GM18909 (cell line): ENCODE data around the gene DNAAF1.

Experiments used
- ATAC-seq: cut with Tn5 transposase; IDR thresholded peaks from one replicate; pipeline ENCODE4 v1.9.1; 2021; ENCODE audit warnings: mild to moderate bottlenecking; ENCODE audit not compliant: unreplicated experiment, poor library complexity

Gene DNAAF1

DNA sequence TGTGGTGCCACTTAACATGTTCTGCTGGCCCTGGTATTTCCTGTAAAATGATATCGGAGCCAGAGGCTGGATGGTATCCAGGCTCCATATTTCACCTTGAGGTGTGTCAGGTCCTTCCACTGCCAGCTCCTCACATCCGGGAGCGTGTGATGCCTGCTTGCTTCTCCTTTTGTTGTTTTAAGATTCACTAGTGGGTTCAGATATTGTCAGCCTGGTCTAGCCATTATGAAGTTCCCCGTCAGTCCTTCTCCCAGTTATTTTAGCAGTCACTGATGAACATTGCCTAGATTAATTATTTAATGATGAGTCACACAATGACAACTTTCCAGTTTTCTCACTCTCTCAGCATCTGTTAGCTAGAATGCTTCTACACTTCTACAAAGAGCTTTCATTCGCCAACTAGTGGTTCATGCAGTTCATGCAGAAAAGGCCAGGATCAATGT lies 11.3 kb downstream of the DNAAF1 start:
- no peak for ATAC-seq

DNA sequence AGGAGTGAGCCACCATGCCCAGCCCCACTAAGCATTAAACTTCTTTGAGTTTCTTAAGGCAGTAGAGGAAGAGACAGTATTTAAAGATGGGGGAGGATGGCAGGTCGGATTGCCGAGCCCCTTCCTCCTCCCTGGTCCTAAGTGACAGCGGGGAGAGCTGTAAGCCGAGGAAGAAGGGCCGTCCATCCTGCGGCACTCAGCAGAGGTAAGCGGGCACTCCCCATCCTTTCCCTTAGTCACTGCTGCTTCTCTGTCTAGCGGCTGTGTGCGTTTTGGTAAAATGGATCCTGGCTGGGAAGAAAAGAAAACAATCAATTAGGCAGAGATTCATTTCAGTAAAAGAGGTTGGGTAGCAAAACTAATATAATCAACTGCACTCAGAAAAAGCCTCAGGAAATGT lies 13.9 kb downstream of the DNAAF1 start:
- no peak for ATAC-seq

DNA sequence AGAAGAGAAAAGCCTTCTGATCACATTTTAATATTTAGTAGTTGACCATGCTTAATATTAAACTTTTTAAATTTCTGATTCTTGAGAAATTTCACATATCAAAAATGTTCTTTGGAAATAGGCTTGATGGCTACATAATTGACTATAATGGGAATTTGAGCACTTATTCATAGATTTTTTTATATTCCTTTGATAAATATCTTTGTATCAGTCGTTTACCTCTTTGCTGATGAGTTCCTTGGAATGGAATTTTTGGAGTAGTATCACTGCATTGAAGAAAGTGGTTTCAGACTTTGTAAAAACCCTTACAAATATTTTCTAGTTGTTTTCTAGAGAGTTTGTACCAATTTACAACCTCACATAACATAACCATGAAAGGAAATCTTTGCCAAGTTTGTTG lies 14.7 kb downstream of the DNAAF1 start:
- ATAC-seq, result no peak

DNA sequence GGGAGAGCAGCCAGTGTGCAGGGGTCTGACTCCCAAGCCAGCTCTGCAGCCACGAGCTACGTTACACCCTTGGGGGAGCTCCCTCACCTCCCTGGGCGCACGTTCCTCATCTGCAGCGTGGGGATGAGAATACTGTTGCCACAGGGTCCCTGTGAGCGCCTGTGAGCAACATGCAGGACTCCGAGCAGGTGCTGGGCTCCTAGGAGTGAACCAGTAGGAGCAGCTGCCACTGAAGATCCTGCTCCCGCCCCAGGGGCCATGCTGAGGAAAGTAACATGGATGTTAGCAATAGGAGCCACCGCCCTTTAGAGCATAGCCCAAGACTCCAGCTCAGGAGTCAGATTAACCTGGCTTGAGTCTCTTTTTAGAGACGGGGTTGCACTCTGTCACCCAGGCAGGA lies 15.9 kb downstream of the DNAAF1 start:
- no peak for ATAC-seq

- ATAC-seq, result no peak
These were observed 16.7 kb downstream of the DNAAF1 start for GRCh38 chr16:84161801-84162200.

GRCh38 chr16:84165746-84166145 lies 20.6 kb downstream of the DNAAF1 start:
- no peak for ATAC-seq

- no peak for ATAC-seq
These were observed 21.9 kb downstream of the DNAAF1 start for GRCh38 chr16:84166796-84167695.

- ATAC-seq, result no peak
These were observed 24.7 kb downstream of the DNAAF1 start for GRCh38 chr16:84169765-84170310.

DNA sequence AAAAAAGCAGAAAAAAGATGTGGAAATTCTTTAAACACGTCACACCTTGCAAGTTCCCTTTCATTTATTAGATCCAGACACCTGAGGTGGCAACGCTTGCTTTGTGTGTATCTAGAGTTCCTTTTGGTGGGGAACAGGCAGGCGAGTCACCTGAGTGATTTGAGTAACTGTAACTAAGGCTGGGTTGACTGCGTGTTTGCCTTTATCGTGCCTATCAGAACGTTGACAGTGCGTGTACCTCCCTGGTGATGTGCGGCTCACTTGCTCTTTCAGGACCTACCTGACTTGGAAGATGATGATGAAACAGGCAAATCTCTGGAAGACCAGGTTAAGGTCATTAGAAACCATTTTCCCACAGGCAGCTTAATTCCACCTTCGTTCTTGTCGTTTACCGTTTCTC lies 29.3 kb downstream of the DNAAF1 start:
- ATAC-seq, result no peak

DNA sequence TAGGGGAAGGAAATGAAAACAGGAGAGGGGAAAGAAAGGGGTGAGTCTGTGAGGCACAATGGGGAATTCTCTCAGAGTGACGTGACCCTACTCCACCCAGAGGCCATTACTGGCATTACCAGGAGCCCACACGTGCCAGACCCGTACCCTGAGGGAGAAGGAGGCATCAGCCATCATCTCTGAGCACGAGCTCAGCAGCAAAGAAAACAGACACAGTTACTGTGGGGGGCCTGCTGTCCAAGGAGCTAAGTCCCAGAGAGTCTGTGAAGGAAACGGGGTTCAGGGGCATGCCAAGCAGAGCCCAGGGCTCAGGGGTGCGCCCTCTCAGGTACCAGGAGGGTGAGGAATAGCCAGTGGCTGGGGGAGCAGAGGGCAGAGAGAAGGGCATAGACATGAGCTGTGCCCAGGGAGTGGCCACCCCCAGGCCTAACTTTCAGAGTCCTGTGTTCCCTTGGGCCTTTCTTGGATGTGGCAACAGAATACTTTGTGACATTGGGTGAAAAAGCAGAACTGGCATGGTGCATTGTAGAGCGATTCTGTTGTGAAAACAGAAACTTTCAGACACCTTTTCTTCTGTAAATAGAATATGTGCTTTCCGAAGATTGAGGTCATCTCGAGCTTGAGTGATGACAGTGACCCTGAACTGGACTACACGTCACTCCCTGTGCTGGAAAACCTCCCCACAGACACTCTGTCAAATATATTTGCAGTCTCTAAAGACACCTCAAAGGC lies 30.4 kb downstream of the DNAAF1 start:
- peak; percentile 88 for ATAC-seq

- ATAC-seq, result no peak
These were observed 31.3 kb downstream of the DNAAF1 start for GRCh38 chr16:84176192-84177053.

DNA sequence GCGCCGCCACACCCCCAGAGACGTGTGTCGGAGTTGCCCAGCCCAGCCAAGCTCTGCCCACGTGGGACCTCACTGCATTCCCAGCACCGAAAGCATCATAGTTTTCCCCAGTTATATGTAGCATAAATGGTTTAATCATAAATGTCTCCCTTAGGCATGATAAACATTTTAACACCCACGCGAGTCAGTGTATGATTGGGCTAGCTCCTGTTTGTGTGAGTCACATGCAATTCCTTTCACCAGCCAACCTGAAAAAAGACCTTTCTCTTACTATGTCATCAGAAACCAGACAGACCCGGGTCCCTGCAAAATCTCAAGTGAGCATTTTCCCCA lies 32.6 kb downstream of the DNAAF1 start:
- no peak for ATAC-seq

DNA sequence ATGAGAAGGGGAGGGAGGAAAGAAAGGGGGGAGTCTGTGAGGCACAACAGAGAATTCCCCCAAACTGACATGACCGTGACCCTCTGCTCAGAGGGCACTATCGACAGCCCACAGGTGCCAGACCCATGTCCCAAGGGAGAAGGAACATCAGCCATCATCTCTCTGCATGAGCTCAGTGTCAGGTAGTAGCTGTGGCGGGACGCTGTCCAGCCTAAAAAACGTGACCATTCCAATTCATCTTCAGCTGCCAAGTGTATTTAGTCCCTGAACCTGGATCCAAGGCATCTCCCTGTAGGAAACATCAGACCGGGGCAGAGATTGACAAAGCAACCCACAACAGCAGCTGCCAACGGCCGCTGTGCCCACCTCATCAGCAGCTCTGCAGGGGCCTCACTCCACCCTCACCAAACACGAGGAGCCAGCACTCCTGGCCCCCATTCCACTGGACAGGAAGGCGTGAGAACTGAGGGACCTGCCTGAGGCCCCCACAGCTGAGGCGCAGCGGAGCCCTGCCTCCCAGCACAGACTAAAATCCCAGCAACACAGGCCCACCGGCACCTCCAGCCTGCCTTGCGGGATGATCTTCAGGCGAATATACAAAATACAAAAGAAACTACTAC lies 33.1 kb downstream of the DNAAF1 start:
- ATAC-seq, result no peak

DNA sequence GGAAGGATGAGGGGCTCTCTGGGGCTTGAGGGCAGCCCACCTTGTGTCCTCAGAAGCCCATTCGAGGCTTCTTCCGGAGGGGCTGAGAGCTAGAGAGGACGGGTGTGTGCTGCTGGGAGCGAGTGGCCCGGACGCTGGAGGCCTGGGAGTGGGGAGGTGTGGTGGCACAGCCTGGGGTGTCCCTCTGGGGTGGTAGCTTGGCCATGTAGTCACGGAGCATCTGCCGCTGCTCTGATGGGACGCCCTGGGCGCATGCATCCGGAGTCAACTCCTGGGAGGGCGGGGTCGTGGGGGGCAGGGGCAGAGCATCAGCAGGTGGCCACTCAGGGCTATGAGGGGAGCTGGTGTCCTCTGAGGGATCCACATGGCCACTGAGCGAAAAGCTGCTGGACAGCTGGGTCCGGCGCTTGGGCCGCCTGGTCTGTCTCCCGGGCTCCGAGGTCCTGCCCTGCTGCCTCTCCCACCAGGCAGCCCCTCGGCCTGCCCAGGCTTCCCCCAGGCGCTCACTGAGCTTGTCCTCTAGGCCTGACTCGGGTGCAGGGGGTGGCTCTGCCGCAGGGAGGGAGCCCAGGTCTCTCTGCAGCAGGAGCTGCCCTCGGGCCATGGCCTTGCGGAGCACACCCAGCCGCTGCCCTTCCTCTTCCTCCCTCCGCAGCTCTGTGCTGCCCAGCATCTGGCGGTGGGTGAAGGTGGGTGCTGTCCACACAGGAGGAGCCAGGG lies 33.9 kb downstream of the DNAAF1 start:
- no peak for ATAC-seq

- no peak for ATAC-seq
These were observed 34.7 kb downstream of the DNAAF1 start for GRCh38 chr16:84179612-84180320.

GRCh38 chr16:84180519-84181140 lies 35.5 kb downstream of the DNAAF1 start:
- ATAC-seq, result no peak

- ATAC-seq, result no peak
These were observed 36.2 kb downstream of the DNAAF1 start for GRCh38 chr16:84181144-84181915.

GRCh38 chr16:84182104-84182503 lies 37.0 kb downstream of the DNAAF1 start:
- no peak for ATAC-seq
